ENCODE data around the gene RXRB. TPM values are rescaled to one million over a fixed set of nuclear protein-coding genes. Genes with fewer than 3 reads are reported as not detected.

RXRB gene
- total RNA-seq, result 10 to 100 TPM in 1 of 2 donors, 1 to 10 TPM in 1; 8.7 to 13.8 TPM

DNA sequence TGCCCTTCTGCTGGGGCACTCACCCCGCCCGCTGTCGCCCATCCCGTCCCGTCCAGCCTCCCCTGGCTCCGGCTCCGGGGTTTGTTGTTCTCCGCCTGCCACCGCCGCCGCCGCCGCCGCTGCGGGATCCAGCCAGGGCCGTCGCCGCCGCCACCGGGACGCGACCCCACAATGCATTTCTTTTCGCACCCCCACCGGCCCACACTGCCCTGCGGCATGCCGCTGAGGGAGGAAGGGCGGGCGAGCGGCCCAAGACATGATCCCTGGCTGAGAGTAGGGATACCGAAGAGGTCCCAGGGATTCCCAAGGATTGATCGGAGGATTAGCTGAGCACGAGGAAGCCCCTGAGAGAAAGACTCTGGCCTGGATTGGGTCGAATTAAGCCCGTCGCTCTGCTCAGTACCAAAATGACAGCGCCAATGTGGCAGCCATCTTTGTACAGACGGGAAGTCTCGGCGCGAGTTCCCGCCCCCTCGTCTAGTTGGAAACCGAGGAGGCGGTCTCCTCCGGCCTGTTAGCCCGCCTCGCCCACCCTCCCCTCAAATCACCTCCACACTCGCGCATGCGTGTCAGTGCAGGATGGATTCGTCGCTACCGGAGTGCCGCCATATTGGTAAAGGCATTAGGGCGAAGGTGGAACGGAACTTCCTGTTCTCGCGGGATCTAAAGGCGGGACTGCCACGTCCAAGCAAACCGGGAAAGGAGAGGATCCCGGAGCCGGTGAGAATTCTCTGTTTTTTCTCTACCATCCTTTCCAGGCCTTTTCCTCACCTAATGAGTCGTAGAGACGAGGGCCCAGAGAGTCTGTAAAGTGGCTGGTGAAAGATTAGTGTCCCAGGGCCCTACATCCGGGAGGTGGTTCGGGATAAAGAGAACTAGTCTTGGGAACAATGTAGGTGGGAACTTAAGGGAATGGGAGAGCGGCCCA is at the start of gene RXRB, which contains the start of gene SLC39A7:
Gene RXRB (minus strand): TSS at position 447 of the 928 bp plus-strand sequence. CDS start 189 bp downstream, at position 258.
Gene SLC39A7 (plus strand): TSS at position 649 of the 928 bp plus-strand sequence. CDS start 379 bp downstream, outside the sequence.

DNA sequence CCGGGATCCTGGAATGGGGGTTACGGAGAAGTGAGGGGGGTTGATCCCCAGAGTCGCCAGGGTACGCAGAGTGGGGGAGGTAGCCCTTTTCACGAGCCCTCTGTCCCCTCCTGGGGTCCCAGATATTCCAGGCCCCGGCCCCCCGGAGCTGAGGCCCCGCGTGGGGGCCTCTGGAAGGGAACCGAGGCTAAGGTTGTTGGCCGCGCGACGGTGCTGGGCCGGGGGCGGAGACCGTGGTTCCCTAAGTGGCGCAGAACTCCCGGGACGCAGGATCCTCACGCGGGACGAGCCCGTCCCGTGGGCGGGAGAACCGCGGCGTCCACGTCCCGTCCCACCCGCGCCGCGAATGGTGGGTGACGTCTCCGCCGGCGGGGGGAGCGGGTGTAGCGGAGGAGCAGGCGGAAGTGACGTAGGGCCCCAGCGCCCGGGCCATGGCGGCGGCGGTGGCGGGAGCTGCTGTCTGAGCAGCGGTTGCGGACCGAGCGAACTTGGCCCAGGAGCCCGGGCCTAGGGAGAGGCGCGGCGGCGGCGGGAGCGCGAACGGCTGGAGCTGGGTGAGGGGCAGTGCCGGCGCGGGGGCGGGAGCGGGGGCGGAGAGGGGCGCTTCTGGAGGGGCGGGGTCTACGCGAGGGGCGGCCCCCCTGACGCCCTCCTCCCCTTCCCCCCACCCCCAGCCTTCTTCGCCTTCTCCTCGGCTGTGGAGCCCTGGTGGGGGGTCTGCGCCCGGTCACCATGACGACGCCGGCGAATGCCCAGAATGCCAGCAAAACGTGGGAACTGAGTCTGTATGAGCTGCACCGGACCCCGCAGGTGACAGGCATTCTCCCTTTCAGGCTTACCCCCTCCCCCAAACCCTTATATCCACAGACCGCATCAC is 7.9 kb upstream of the RXRB start, which contains the start of gene RING1:
Gene RING1 (plus strand): TSS at position 410 of the 877 bp plus-strand sequence. CDS start 323 bp downstream, at position 733.

DNA sequence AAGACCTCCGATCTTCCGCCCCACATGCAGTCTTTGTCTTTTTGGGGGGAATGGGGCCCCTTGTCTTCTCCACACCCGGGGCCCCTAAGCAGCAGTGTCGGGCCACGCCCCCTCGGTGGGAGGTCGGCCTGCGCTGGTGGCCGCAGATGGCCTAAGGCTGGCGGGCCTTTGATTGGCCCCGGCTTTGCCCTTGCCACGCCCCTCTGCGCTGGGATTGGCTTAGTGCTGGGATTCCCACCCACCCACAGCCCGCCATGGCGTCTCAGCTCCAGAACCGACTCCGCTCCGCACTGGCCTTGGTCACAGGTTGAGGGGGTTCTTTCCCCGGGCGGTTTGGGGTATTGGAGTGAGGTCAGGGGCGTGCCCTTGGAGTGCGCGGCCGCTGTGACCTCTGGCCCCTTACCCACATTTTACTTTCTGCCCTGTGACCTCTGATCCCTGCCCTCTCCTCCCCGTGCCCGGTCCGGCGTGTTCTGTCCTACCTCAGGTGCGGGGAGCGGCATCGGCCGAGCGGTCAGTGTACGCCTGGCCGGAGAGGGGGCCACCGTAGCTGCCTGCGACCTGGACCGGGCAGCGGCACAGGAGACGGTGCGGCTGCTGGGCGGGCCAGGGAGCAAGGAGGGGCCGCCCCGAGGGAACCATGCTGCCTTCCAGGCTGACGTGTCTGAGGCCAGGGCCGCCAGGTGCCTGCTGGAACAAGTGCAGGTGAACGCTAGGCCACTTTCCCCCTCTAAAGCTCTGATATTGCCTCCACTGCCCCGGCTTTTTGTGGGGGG is 4.1 kb upstream of the RXRB start, which contains the start of gene HSD17B8:
Gene HSD17B8 (plus strand): TSS at position 241 of the 776 bp plus-strand sequence. CDS start 14 bp downstream, at position 255.

DNA sequence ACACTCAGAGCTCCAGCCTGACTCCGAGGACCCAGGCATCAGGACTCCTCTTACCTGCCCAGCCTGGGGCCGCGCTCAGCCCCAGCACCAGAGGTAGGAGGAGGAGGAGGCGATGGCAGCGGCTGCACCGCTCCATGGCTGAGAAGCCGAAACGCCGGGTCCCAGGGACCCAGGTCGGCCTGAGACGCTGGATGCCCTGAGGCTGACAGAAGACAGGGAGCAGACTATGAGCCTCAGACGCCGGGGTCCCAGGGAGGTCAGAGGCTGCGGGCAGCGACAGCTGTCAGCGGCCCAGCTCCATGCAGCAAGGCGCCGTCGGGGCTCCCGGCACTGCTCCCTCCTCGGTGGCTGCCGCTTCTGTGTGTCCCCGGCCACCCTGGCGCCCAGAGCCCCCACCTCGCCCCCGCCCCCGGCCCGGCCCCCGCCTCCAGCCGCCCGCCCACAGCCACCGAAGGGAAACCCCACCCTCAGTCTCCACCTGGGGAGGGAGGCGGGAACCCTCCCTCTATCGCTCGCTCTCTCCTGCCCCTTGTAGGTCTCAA is 8.3 kb downstream of the RXRB start, which contains the start of gene COL11A2:
Gene COL11A2 (minus strand): TSS at position 363 of the 542 bp plus-strand sequence. CDS start 227 bp downstream, at position 136.

Small RNAs within 50 kb of the gene (small RNA-seq; reads per million reads assigned to genes)
- gene MIR219A1 (1.0 to 2.4 reads per million in 2 donors), gene RNY4P10 (0 to 0.64 reads per million in 2 donors)

Other genes with a start within 250 kb of the RXRB start
- 10 to 100 TPM in 1 of 2 donors, 1 to 10 TPM in 1; 7.2 to 30.6 TPM for gene HLA-DMA, start 247.6 kb downstream of the RXRB start, total RNA-seq
- 100 to 1,000 TPM; 101 to 120 TPM for gene BRD2, start 232.1 kb downstream of the RXRB start, total RNA-seq
- gene HLA-DOA, start 191.1 kb downstream of the RXRB start, total RNA-seq, result 1 to 10 TPM in 1 of 2 donors, under 1 TPM in 1; under 0.01 to 1.7 TPM
- 10 to 100 TPM; 39.2 to 42.0 TPM for gene HLA-DPA1, start 127.0 kb downstream of the RXRB start, total RNA-seq
- 1 to 10 TPM; 7.2 to 9.7 TPM for gene HLA-DPB1, start 124.7 kb downstream of the RXRB start, total RNA-seq
- gene COL11A2, start 8.2 kb downstream of the RXRB start, total RNA-seq, result under 1 TPM in 1 of 2 donors, not detected in 1; 0.34 TPM
- gene SLC39A7, start 202 bp upstream of the RXRB start, total RNA-seq, result 10 to 100 TPM; 45.4 to 58.3 TPM
- 1 to 10 TPM; 4.3 to 6.5 TPM for gene HSD17B8, start 4.0 kb upstream of the RXRB start, total RNA-seq
- 10 to 100 TPM; 23.6 to 25.8 TPM for gene RING1, start 7.8 kb upstream of the RXRB start, total RNA-seq
- gene VPS52, start 71.2 kb upstream of the RXRB start, total RNA-seq, result 10 to 100 TPM; 38.3 to 41.0 TPM
- 1,000 to 10,000 TPM; 1,205 to 1,781 TPM for gene RPS18, start 71.4 kb upstream of the RXRB start, total RNA-seq
- gene B3GALT4, start 76.5 kb upstream of the RXRB start, total RNA-seq, result 1 to 10 TPM; 3.7 to 7.6 TPM
- 10 to 100 TPM; 68.5 to 92.6 TPM for gene WDR46, start 88.6 kb upstream of the RXRB start, total RNA-seq
- gene PFDN6, start 88.9 kb upstream of the RXRB start, total RNA-seq, result 10 to 100 TPM; 32.7 to 58.3 TPM
- 10 to 100 TPM; 19.0 to 23.1 TPM for gene RGL2, start 98.3 kb upstream of the RXRB start, total RNA-seq
- gene TAPBP, start 113.4 kb upstream of the RXRB start, total RNA-seq, result 100 to 1,000 TPM; 120 to 228 TPM
- 10 to 100 TPM in 1 of 2 donors, 1 to 10 TPM in 1; 7.7 to 12.7 TPM for gene ZBTB22, start 117.1 kb upstream of the RXRB start, total RNA-seq
- gene DAXX, start 122.3 kb upstream of the RXRB start, total RNA-seq, result 10 to 100 TPM; 28.9 to 45.6 TPM
- 10 to 100 TPM; 32.0 to 59.6 TPM for gene KIFC1, start 191.2 kb upstream of the RXRB start, total RNA-seq
- gene PHF1, start 210.3 kb upstream of the RXRB start, total RNA-seq, result 10 to 100 TPM; 11.7 to 16.5 TPM
- gene CUTA, start 217.4 kb upstream of the RXRB start, total RNA-seq, result 100 to 1,000 TPM; 139 to 144 TPM
- gene SYNGAP1, start 219.4 kb upstream of the RXRB start, total RNA-seq, result 1 to 10 TPM; 4.8 to 5.3 TPM

Measured in melanocyte of skin (primary cell).